Tibial nerve (tissue), 4 donors: Measurements from ENCODE around the gene RCVRN. TPM values are rescaled to one million over a fixed set of nuclear protein-coding genes. Genes with fewer than 3 reads are reported as not detected.

Experiments used
- DNase-seq, 2 donors: peaks; one replicate each; pipeline ENCODE4 v3.0.0-alpha.2; 2019; ENCODE audit warnings: low spot score in 2 of 2
- H3K27ac ChIP-seq, 4 donors: fragments of 200-600 bp; sonication (generic) in 3 of 4; one replicate each; pipeline ENCODE4 v1.5.1; 2017 to 2019; ENCODE audit warnings: mild to moderate bottlenecking in 1 of 4
- H3K27me3 ChIP-seq, 2 donors: fragments of 200-600 bp; sonication (generic) in 1 of 2; one replicate each; pipeline versions ENCODE4 v1.5.1 to v1.6.0; 2017 to 2019
- H3K36me3 ChIP-seq, 3 donors: fragments of 200-600 bp; sonication (generic); one replicate each; pipeline ENCODE4 v1.5.1; 2018 to 2019
- H3K4me1 ChIP-seq, 4 donors: fragments of 200-600 bp; sonication (generic) in 3 of 4; one replicate each; pipeline ENCODE4 v1.5.1; 2017 to 2019
- H3K4me3 ChIP-seq, 4 donors: fragments of 200-600 bp; sonication (generic) in 3 of 4; one replicate each; pipeline ENCODE4 v1.5.1; 2017 to 2019; ENCODE audit warnings: mild to moderate bottlenecking in 1 of 4, moderate library complexity in 1 of 4
- H3K9me3 ChIP-seq, 4 donors: fragments of 200-600 bp; sonication (generic) in 3 of 4; one replicate each; pipeline ENCODE4 v1.5.1; 2017 to 2019
- EP300 ChIP-seq, 2 donors: sonication (generic); formaldehyde crosslinking; IDR thresholded peaks; one replicate each; pipeline ENCODE4 v1.6.1; 2017; ENCODE audit warnings: antibody characterized with exemption in 2 of 2, mild to moderate bottlenecking in 1 of 2
- POLR2A ChIP-seq, 2 donors: fragments of 450-650 bp; IDR thresholded peaks; one replicate each; pipeline ENCODE4 v1.6.1; 2017; ENCODE audit warnings: antibody characterized with exemption in 2 of 2, mild to moderate bottlenecking in 2 of 2, moderate library complexity in 2 of 2
- WGBS, 2 donors: methylation state at CpG; one replicate each; pipeline ENCODE4 v1.1.5; 2018; 5-methylcytosine and 5-hydroxymethylcytosine counted together
- total RNA-seq, 4 donors: library from RNA; depleted of rRNA; stranded (reverse); fragments of >200 nt; gene quantifications; one replicate each; pipeline ENCODE4 v1.1.0, GENCODE V29; 2016
- TF ChIP-seq, protein P1 (sequence below), 5 experiments: fragments of 200-600 bp in 3 of 5; fragments of 450-650 bp in 2 of 5; sonication (generic) in 3 of 5; IDR thresholded peaks; one replicate each; pipeline ENCODE4 v1.5.1; 2016 to 2019; ENCODE audit warnings: antibody characterized with exemption in 5 of 5, mild to moderate bottlenecking in 3 of 5, moderate library complexity in 2 of 5

The RCVRN gene
- total RNA-seq, 4 donors from 2014 or later: not detected

DNA sequence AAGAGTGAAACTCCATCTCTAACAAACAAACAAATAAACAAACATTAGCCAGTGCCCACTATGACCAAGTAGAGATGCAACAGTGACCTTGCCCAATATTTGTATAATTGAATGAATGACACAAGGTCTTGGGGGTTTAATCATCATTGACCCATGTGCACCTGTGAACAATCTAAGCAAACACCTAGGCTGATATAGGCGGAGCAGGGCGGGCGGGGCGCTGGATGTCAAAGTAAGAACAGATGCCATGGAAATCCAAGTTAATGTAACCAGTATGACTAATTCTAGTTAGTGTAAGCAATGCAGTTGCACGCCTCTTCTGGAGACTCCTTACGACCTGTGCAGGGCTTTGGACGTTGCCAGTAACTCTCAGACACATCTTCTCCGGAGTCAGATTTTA is 17.6 kb downstream of the RCVRN start:
- H3K36me3 ChIP-seq: no peaks in the 10 kb centered on the region
- H3K27ac ChIP-seq: no peak overlapping the region
- H3K4me3 ChIP-seq: no peak overlapping the region
- H3K27me3 ChIP-seq: no peaks in the 10 kb centered on the region
- 86 to 90% methylated on average over 8 of the region's 8 CpGs for WGBS, 2 donors
- TF ChIP-seq EP300 (IDR thresholded peaks at IDR 0.05): no peak
- TF ChIP-seq POLR2A (IDR thresholded peaks at IDR 0.05): no peak
- TF ChIP-seq, protein P1, sequence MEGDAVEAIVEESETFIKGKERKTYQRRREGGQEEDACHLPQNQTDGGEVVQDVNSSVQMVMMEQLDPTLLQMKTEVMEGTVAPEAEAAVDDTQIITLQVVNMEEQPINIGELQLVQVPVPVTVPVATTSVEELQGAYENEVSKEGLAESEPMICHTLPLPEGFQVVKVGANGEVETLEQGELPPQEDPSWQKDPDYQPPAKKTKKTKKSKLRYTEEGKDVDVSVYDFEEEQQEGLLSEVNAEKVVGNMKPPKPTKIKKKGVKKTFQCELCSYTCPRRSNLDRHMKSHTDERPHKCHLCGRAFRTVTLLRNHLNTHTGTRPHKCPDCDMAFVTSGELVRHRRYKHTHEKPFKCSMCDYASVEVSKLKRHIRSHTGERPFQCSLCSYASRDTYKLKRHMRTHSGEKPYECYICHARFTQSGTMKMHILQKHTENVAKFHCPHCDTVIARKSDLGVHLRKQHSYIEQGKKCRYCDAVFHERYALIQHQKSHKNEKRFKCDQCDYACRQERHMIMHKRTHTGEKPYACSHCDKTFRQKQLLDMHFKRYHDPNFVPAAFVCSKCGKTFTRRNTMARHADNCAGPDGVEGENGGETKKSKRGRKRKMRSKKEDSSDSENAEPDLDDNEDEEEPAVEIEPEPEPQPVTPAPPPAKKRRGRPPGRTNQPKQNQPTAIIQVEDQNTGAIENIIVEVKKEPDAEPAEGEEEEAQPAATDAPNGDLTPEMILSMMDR (IDR thresholded peaks at IDR 0.05): no peak
- peaks cover 0 to 23% (median 9%) of the 10 kb centered on the region in 4 donors for H3K9me3 ChIP-seq
- no peak for DNase-seq
- no peaks in the 10 kb centered on the region for H3K4me1 ChIP-seq

DNA sequence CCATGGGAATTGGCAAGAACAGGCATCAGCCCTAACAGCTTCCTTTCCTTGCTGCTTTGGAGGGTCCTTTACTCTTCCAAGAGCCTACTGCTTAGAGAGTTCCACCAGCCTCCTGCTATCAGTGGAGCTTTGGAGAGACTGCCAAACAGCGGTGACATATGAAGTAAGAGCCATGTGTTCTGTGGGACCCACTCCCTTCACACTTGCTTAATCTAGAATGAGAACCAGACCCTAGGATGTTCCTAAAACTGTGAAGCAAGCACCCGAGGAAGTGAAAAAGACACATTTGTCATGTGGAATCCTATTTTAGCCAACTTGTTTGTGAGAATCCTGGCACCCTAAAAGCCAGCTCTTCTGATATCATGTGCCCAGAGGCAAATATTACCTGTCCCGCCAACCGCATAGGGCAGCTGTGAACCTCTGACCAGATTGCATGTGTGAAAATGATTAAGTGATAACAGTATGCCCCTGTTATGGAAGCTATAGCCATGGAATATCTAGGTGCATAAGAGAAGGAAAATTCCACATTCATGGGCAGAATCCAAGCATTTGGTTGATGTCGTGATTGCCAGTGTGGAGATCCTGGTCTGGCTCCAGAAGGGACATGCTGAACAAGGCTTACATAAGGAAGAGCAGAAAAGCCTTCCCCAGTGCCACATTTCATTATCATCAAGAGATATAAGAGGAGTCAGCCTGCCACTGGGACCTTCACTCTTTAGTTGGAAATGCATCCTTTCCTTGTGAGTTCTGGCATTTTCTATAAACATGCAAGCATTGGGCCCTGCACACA is 18.7 kb downstream of the RCVRN start:
- TF ChIP-seq, protein P1 (IDR thresholded peaks at IDR 0.05): no peak
- TF ChIP-seq POLR2A (IDR thresholded peaks at IDR 0.05) (no peak), EP300 (IDR thresholded peaks at IDR 0.05) (no peak)
- DNase-seq: no peak
- Histone ChIP-seq H3K27me3 (no peaks in the 10 kb centered on the region), H3K27ac (no peak overlapping the region), H3K9me3 (peaks cover 0 to 28% (median 13%) of the 10 kb centered on the region in 4 donors), H3K4me1 (no peaks in the 10 kb centered on the region), H3K36me3 (no peaks in the 10 kb centered on the region), H3K4me3 (no peak overlapping the region)
- 79 to 89% methylated on average over 5 of the region's 5 CpGs for WGBS, 2 donors

DNA sequence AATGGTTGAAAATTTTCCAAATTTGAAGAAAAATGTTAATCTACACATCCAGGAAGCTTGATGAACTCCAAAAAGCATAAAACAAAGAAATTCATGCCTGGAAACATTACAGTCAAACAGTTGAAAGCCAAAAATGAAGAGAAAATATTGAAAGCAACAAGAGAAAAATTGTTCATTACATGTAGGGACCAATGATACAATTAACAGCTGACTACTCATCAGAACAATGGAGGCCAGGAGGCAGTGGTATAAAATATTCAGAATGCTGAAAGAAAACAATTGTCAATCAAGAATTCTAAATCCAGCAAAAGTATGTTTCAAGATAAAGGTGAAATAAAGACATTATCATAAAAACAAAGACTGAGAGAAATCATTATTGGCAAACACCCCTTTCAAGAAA is 21.6 kb downstream of the RCVRN start:
- Histone ChIP-seq H3K36me3 (no peaks in the 10 kb centered on the region), H3K9me3 (peaks cover 0 to 28% (median 13%) of the 10 kb centered on the region in 4 donors), H3K4me3 (no peak overlapping the region), H3K27ac (no peak overlapping the region), H3K4me1 (no peaks in the 10 kb centered on the region), H3K27me3 (no peaks in the 10 kb centered on the region)
- TF ChIP-seq EP300 (IDR thresholded peaks at IDR 0.05): no peak
- no peak for DNase-seq

DNA sequence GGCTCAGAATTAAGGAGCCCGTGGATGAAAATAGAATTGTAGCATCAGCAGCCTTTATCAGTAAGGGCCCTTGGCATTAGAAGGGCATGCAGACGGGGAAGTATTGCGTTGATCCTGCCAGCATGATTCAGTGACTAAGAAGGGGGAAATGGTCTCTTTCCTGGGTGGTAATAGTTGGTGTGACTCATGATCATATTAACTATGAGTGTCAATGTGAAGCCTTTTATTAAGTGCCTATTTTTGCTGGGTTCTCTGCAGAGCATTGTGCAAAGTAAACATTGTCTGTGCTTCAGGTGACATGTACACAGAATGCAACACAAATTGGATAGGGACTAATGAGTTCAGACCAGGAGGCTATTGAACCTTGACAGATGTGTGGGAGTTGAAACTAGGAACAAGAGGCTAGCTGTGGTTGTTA is 24.5 kb downstream of the RCVRN start:
- Histone ChIP-seq H3K4me3 (no peak overlapping the region), H3K36me3 (no peaks in the 10 kb centered on the region), H3K27ac (no peak overlapping the region), H3K4me1 (peaks cover 0 to 4% (median 1%) of the 10 kb centered on the region in 4 donors), H3K27me3 (no peaks in the 10 kb centered on the region), H3K9me3 (peaks cover 0 to 28% (median 13%) of the 10 kb centered on the region in 4 donors)
- DNase-seq: no peak
- TF ChIP-seq EP300 (IDR thresholded peaks at IDR 0.05) (peak in 1 of 2 donors; percentile 61), POLR2A (IDR thresholded peaks at IDR 0.05) (no peak)
- TF ChIP-seq, protein P1 (IDR thresholded peaks at IDR 0.05): no peak
- WGBS, 2 donors: 80 to 88% methylated on average over 3 of the region's 3 CpGs

DNA sequence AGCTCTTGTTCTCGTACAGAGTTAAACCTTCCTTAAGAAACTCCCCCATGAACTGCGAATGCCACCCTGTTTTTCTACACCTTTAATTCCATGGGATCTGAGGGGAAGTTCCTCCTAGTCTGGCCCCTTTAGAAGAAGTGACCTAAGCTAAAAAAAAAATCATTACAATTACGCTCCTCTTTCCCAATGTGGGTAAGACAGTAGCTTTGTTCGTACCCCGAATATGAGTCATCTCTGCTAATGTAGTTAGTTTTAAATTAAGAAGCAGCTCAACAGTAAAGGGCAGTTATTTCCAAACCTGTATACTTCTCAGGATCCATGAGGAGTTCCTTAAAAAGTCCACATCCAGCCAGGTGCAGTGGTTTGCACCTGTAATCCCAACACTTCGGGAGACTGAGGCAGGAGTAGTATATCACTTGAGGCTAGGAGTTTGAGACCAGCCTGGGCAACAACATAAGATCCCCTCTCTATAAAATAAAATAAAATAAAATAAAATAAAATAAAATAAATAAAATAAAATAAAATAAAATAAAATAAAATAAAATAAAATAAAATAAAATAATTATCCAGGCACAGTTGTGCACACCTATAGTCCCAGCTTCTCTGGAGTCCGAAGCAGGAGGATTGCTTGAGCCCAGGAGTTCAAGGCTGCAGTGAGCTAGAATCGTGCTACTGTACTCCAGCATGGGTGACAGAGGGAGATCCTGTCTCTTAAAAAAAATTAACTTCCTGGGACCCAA is 26.1 kb downstream of the RCVRN start:
- no peak for TF ChIP-seq EP300 (IDR thresholded peaks at IDR 0.05)
- TF ChIP-seq, protein P1 (IDR thresholded peaks at IDR 0.05): no peak
- Histone ChIP-seq H3K4me3 (no peak overlapping the region), H3K36me3 (no peaks in the 10 kb centered on the region), H3K4me1 (peaks cover 0 to 13% (median 2%) of the 10 kb centered on the region in 4 donors), H3K9me3 (peaks cover 0 to 19% (median 9%) of the 10 kb centered on the region in 4 donors), H3K27ac (no peak overlapping the region), H3K27me3 (no peaks in the 10 kb centered on the region)
- WGBS, 2 donors: 80 to 83% methylated on average over 8 of the region's 8 CpGs
- no peak for DNase-seq
